ENCODE data around the gene NFKB1.

DNA sequence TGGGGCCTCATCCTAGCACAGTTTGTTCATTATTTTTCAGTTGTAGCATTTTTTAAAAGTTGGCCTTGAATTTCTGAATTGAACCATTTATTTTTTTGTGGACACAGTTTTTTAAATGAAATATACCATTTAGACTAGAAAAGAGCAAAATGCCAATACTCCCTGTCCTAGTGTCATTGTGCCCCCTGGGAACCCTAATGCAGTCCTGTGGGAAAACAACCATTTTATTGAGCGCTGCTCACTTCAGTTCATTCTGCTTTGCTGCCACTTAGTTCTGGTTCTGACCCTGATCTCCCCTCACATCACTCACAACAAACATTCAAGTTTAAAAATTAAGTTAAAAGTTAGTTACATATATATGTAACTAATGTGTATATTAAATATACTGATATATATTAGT is 5.4 kb downstream of the NFKB1 start:
- TF ChIP-seq, protein P1, sequence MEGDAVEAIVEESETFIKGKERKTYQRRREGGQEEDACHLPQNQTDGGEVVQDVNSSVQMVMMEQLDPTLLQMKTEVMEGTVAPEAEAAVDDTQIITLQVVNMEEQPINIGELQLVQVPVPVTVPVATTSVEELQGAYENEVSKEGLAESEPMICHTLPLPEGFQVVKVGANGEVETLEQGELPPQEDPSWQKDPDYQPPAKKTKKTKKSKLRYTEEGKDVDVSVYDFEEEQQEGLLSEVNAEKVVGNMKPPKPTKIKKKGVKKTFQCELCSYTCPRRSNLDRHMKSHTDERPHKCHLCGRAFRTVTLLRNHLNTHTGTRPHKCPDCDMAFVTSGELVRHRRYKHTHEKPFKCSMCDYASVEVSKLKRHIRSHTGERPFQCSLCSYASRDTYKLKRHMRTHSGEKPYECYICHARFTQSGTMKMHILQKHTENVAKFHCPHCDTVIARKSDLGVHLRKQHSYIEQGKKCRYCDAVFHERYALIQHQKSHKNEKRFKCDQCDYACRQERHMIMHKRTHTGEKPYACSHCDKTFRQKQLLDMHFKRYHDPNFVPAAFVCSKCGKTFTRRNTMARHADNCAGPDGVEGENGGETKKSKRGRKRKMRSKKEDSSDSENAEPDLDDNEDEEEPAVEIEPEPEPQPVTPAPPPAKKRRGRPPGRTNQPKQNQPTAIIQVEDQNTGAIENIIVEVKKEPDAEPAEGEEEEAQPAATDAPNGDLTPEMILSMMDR (IDR thresholded peaks at IDR 0.05 in 4 of 5, conservative IDR thresholded peaks at IDR 0.05 in 1 of 5) = no peak
- no peak for TF ChIP-seq POLR2A (IDR thresholded peaks at IDR 0.05)
